Measurements from ENCODE around the gene NUBP2. TPM values are rescaled to one million over a fixed set of nuclear protein-coding genes. Genes with fewer than 3 reads are reported as not detected.

NUBP2 gene
- total RNA-seq, 1 experiment from 2014 or later = 128 TPM

GRCh38 chr16:1757714-1758461 is 24.9 kb upstream of the NUBP2 start:
- in situ Hi-C loops (cut with HindIII; ENCODE audit: low sequenced_read_pairs) = no loop called here
- no peak for DNase-seq (ENCODE audit: low spot score)

DNA sequence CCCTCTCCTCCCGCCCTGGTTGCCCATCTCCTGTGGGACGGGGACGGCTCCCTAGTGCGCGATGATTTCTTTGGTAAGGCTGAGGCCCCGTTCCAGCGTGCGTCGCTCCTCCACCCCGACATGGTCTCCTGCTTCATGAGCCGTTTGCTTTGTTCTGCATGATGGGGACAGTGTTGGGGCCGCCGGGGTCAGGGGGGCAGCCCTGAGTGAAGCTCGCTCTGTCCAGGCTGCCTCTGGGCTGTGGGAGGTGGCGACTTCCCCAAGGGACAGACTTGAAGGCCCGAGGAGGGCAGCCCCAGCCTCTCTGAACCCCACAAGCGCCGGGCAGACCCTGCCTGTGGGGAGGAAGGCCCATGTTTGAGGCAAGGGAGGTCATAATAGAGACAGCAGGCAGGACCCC is 23.8 kb upstream of the NUBP2 start:
- in situ Hi-C loops (cut with HindIII; ENCODE audit: low sequenced_read_pairs) = no loop called here
- no peak for DNase-seq (ENCODE audit: low spot score)

DNA sequence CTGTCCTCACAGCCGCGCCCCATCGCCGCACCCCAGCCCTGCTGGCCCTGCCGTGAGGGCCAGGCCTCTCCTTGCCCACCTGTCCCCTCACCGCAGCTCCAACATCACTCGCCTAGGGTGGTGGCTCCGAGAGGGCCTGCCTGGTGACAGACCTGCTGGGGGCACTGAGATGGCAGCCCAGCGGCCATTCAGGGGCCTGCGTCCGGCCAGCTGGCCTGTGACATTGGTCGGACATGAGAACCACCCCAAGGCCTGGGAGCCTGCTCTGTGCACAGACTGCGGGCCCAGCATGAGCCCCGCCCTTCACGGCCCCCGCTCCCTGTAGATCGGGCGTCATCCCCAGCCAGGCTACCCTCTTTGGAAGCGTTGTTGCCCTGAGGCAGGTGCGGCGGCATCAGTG is 23.2 kb upstream of the NUBP2 start:
- in situ Hi-C loops (cut with HindIII; ENCODE audit: low sequenced_read_pairs) = no loop called here
- DNase-seq (ENCODE audit: low spot score) = no peak

DNA sequence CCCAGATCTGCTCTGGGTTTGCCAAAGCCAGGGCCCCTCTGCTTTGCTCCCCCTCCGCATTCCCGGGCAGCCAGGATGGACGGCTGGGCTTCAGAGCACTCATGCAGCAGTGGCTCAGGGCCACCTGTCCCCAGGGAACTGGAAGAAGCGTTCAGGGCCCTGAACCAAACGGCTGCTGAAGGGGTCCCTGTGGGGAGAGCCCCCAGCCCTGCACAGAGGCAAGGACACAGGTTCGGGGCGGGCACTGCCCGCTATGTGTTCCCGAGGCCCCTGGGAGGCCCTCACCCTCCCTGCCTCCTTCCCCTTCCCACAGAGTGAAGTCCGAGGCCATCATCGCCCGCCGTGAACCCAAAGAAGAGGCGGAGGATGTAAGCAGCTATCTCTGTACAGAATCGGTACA is 21.8 kb upstream of the NUBP2 start:
- in situ Hi-C loops (cut with HindIII; ENCODE audit: low sequenced_read_pairs) = no loop called here
- no peak for DNase-seq (ENCODE audit: low spot score)

DNA sequence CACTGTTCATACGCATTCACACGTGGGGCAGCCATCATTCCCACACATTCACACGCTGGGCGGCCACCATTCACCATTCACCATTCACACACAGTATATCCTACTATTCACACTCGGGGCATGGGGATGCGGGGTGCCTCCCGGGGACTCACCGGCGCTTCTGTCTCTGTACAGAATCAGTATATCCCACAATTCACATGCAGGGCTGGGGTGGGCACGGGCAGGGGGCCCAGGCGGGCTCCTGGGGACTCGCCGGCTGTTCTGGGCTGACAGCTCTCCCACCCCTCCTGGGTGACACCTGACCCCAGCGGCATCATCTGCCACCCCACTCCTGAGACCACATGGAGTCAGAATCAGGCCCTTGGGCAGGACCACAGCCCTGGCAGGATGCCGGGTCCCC is 21.0 kb upstream of the NUBP2 start:
- DNase-seq (ENCODE audit: low spot score) = no peak
- in situ Hi-C loops (cut with HindIII; ENCODE audit: low sequenced_read_pairs) = no loop called here

- no peak for DNase-seq (ENCODE audit: low spot score)
- in situ Hi-C loops (cut with HindIII; ENCODE audit: low sequenced_read_pairs) = no loop called here
Measured at GRCh38 chr16:1762196-1762878, 20.4 kb upstream of the NUBP2 start.

- no peak for DNase-seq (ENCODE audit: low spot score)
- in situ Hi-C loops (cut with HindIII; ENCODE audit: low sequenced_read_pairs) = no loop called here
Measured at GRCh38 chr16:1762879-1763520, 19.8 kb upstream of the NUBP2 start.

DNA sequence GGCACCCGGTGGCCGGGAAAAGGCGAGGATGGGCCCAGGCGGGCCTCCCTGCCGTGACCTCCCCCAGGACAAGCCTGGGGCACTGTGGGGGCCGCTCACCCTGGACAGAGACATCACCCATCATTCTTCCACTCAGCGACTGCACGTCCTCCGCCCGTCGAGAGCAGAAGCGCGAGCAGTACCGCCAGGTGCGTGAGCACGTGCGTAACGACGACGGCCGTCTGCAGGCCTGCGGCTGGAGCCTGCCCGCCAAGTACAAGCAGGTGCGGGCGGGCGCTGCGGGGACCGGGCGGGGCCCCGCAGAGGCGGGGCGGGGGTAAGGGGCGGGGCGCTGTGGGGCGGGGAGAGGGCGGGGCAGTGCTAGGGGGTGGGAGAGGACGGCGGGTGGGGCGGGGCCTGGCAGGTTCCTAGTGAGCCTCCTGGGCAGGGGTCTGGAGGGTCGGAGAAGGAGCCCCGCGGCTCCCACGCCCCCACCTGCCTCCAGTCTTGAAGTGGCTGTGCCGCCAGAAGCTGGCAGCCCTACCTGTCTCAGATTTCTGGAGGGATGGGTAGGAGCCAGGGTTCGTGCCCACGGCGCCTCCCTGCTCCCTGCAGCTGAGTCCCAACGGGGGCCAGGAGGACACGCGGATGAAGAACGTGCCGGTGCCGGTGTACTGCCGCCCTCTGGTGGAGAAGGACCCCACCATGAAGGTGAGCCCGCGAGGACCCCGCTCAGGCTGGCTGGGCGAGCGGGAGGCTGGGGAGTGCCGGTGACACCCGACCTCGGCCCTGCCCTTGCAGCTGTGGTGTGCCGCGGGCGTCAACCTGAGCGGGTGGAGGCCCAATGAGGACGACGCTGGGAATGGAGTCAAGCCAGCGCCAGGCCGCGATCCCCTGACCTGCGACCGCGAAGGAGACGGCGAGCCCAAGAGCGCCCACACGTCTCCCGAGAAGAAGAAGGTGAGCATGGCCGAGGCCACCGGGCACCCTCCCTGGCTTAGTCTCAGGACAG is 18.9 kb upstream of the NUBP2 start:
- DNase-seq (ENCODE audit: low spot score) = peak; percentile 75
- in situ Hi-C loops (cut with HindIII; ENCODE audit: low sequenced_read_pairs) = no loop called here

- in situ Hi-C loops (cut with HindIII; ENCODE audit: low sequenced_read_pairs) = no loop called here
Measured at GRCh38 chr16:1764971-1765370, 17.8 kb upstream of the NUBP2 start.

GRCh38 chr16:1765826-1766225 is 16.9 kb upstream of the NUBP2 start:
- in situ Hi-C loops (cut with HindIII; ENCODE audit: low sequenced_read_pairs) = no loop called here
- no peak for DNase-seq (ENCODE audit: low spot score)

More at GRCh38 chr16:1764971-1765370, 17.8 kb upstream of the NUBP2 start:
- no peak for DNase-seq (ENCODE audit: low spot score)

DNA sequence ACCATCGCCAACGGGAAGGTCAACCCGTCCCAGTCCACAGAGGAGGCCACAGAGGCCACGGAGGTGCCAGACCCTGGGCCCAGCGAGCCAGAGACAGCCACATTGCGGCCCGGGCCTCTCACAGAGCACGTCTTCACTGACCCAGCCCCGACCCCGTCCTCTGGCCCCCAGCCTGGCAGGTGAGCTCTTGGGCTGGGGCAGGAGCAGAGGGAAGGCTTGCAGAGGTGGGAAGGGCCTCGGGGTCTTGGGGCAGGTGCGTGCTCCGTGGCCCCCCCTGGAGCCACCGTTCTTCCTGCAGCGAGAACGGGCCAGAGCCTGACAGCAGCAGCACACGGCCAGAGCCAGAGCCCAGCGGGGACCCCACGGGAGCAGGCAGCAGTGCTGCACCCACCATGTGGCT is 16.5 kb upstream of the NUBP2 start:
- DNase-seq (ENCODE audit: low spot score) = no peak
- in situ Hi-C loops (cut with HindIII; ENCODE audit: low sequenced_read_pairs) = no loop called here

DNA sequence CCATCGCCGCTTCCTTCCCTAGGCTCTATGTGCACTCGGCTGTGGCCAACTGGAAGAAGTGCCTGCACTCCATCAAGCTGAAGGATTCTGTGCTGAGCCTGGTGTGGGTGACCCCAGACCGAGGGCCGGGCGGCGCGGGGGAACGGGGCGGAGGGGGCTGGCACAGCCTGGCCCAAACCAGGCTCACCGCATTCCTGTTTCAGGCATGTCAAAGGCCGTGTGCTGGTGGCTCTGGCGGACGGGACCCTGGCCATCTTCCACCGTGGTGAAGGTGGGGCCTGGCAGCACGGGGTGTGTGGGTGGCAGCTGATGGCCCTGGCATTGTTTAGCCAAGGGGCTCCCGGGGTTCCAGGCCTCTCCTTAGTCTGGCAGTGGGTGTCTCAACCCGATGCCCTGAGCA is 16.1 kb upstream of the NUBP2 start:
- in situ Hi-C loops (cut with HindIII; ENCODE audit: low sequenced_read_pairs) = no loop called here
- DNase-seq (ENCODE audit: low spot score) = no peak

DNA sequence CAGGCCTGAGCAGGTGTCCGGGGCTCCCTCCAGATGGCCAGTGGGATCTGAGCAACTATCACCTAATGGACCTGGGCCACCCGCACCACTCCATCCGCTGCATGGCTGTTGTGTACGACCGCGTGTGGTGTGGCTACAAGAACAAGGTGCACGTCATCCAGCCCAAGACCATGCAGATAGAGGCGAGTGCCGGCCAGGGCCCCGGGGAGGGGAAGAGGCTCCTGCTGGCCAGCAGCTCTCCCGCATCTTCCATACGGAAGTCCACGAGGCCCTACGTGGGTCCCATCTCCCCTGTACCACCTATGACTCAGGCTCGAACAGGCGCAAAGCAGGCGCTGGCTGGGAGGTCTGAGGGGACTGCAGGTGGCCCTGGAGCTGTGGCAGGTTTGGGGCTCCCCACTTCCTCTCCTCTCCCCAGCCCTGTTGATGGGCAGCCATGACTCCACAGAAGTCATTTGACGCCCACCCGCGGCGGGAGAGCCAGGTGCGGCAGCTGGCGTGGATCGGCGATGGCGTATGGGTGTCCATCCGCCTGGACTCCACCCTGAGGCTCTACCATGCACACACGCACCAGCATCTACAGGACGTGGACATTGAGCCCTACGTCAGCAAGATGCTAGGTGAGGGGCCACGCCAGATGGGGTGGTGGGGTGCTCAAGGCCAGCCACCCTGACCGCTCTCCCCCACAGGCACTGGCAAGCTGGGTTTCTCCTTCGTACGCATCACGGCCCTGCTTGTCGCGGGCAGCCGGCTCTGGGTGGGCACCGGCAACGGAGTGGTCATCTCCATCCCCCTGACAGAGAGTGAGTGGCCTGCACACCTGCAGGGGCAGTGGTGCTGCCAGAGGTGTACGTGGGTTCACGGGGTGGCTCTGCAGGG is 15.4 kb upstream of the NUBP2 start:
- in situ Hi-C loops (cut with HindIII; ENCODE audit: low sequenced_read_pairs) = no loop called here
- no peak for DNase-seq (ENCODE audit: low spot score)

DNA sequence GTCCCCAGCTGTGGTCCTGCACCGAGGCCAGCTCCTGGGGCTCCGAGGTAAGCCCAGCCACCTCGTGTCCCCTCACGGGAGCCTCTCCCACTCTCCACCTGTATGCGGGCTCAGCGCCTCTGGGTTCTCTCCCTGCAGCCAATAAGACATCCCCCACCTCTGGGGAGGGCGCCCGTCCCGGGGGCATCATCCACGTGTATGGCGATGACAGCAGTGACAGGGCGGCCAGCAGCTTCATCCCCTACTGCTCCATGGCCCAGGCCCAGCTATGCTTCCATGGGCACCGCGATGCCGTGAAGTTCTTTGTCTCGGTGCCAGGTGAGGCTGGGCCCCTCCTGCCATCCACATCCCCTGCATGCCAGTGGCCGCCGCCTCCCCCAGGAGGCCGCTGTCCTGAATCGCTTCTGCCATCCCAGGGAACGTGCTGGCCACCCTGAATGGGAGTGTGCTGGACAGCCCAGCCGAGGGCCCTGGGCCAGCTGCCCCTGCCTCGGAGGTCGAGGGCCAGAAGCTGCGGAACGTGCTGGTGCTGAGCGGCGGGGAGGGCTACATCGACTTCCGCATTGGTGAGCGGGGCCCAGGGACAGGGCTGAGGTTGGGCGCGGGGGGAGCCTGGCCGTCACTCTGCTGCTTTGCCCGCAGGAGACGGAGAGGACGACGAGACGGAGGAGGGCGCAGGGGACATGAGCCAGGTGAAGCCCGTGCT is 14.5 kb upstream of the NUBP2 start:
- DNase-seq (ENCODE audit: low spot score) = no peak
- in situ Hi-C loops (cut with HindIII; ENCODE audit: low sequenced_read_pairs) = no loop called here

GRCh38 chr16:1768767-1769401 is 13.9 kb upstream of the NUBP2 start:
- no peak for DNase-seq (ENCODE audit: low spot score)
- in situ Hi-C loops (cut with HindIII; ENCODE audit: low sequenced_read_pairs) = no loop called here

GRCh38 chr16:1769402-1770300 is 13.1 kb upstream of the NUBP2 start:
- no peak for DNase-seq (ENCODE audit: low spot score)
- in situ Hi-C loops (cut with HindIII; ENCODE audit: low sequenced_read_pairs) = no loop called here
